Measurements from ENCODE around the gene DLG5.
"Not testable (repeated sequence)": the region's sequence is repeated elsewhere in the genome, so short reads cannot be mapped to it uniquely, and the experiment has no call there.

Gene DLG5

GRCh38 chr10:77768039-77768438 is 158.5 kb downstream of the DLG5 start:
- no peak for DNase-seq (ENCODE audit: low read depth in 2 of 2)

DNA sequence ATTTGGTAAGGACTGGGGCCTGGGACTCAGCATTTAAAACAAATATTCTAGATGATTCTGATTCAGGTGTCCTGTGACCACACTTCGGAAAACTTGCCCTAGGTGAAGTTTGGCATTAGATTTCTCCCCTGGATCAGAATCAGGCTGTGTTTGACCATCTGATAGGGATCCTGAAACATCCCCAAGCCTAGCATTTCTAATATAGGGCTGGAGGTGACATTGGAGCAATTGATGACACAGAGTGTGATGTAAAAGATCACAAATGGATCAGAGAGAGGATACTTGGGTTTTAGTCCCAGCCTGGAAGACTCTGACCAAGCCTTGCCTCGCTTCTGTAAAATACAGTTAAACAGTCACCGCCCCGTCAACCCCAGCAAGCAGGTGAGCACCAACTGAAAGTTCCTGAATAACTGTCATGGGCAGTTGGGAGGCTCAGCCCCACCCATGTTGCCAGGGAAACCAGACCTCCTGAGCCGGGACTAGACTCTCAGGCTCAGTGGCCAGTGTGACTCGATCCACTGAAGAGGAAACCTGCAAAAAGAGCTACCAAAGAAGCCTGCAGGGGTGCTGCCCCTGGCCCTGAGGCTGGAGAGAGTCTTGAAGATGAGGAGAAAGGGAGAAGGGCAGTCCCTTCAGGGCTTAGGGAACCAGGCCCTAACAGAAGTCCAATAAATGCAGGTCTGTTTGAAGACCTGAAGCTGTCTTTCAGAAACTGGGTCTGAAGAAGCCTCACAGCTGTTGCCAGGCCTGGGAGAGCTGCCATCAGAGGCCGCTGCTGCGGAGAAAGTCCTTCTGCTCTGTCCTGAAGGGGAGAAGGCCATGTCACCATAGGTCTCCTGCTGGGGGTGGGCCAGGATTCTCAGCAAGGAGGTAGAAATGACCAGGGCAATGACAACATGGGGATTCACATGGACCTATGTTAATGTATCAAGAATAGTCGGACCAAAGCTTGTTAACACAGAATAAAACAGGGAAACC is 162.8 kb downstream of the DLG5 start:
- DNase-seq (ENCODE audit: low read depth in 2 of 2), result no peak

DNA sequence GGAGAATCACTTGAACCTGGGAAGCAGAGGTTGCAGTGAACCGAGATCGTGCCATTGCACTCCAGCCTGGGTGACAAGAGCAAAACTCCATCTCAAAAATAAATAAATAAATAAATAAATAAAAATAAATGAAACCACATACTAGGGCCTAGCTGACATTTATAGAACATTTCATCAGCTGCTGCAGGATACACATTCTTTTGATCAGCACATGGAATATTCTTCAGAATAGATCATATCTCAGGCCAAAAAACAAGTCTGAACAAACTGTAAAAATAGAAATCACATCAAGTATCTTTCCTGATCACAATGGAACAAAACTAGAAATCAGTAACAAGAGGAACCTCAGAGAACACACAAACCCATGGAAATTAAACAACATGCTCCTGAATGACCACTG is 168.1 kb downstream of the DLG5 start:
- not testable (repeated sequence) for DNase-seq (ENCODE audit: low read depth in 2 of 2)

- no peak for DNase-seq (ENCODE audit: low read depth in 2 of 2)
Observed at GRCh38 chr10:77756319-77757232, 170.0 kb downstream of the DLG5 start.

DNA sequence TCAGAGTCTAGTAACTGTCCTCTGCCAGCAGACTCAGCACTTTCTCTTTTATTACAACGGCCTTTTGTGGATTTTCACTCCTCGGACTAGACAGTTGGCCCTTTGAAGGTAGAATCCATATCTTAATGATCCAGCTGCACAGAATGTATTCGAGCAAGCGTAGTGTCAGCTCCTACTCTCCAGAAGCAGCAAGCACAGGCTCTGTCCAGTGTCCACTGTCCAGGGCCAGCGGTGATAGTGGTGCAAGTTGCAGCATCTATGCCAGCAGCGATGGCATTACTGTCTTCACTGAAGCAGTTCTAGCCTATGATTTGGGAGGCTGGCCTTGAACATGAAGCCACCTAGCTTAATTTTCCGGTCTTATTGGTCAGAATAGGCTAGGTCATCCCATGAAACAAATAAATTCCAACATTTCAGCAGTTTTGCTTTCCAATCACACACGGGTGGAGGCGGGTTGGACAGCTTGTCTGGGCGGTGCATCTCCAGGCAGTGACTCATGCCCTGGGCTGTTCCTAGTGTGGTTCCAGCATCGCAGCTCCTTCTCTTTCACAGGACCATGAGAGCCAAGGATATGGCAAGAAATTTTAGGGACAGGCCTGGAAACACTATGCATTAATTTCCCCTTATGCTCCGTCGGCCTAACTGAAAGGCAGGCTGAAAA is 180.4 kb downstream of the DLG5 start:
- DNase-seq (ENCODE audit: low read depth in 2 of 2), result no peak

GRCh38 chr10:77744245-77744644 is 182.3 kb downstream of the DLG5 start:
- no peak for DNase-seq (ENCODE audit: low read depth in 2 of 2)

DNA sequence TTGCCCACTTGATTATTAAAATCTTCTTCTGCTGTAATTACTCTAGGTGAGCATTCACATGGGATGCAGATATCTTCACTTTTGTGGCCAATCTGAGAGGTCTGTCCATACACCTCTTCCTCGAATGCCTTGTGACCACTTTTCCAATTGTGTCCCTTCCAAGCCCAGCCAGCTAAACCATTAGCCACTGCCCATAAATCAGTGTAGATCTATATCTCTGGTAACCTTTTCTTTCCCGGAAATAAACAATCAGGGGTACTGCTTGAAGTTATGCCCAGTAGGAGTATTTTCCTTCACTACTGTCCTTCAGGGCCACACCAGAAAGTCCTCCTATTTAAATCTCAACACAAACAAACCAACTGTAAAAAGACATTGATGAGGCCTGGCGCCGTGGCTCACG is 184.4 kb downstream of the DLG5 start:
- no peak for DNase-seq (ENCODE audit: low read depth in 2 of 2)

DNA sequence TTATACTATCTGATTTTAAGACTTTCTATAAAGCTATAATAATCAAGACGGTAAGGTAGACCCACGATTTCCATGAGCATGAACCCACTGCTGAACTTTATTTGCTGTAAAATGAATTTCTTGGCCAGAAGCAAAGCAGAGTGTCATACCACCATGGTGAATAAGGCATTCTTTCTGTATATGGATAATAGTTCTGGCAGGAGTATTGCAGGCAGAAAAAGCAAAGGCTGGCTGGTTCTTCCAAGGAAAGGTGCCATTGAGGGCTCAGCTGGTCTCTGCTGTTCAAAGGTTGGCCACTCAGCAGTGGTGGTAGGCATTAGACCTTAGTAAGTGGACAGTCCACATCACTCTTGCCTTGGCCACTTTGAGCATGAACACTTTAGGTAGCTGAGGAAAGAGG is 184.8 kb downstream of the DLG5 start:
- no peak for DNase-seq (ENCODE audit: low read depth in 2 of 2)
